HL-60 (cell line): ENCODE data around the gene ANKS1B.

Source experiments
- GABPA ChIP-seq: IDR thresholded peaks from 2 replicates; pipeline ENCODE4 v1.6.1; 2012; ENCODE audit warnings: low read depth
- POLR2AphosphoS5 ChIP-seq: IDR thresholded peaks from 2 replicates; pipeline ENCODE4 v1.6.1; 2012; ENCODE audit warnings: low read depth
- SPI1 ChIP-seq: IDR thresholded peaks from 2 replicates; pipeline ENCODE4 v1.6.1; 2012; ENCODE audit warnings: low read depth, mild to moderate bottlenecking, borderline replicate concordance
- TF ChIP-seq, protein P1 (sequence below): IDR thresholded peaks from one replicate; pipeline ENCODE4 v1.5.1; 2011; ENCODE audit warnings: low read length, control low read depth, inconsistent platforms; ENCODE audit not compliant: insufficient read depth

DNA sequence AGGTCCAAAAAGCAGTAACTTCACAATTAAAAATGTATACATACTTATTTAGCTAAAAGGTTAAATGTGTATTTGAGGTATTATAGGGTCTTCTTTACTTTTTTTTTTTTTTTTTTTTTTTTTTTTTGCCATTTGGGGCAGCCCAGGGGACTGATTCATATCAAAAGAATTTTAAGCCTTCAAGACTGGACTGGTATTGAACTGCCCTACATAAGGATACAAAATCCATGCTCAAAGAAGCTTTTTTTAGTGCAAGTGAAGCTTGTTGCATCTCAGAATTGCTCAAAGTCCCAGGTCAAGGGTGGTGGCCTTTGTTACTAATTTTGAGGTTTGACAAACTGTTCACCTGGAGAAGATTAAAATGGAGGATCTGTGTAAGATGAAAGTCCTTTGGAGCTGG lies 1215.7 kb downstream of the ANKS1B start:
- TF ChIP-seq POLR2AphosphoS5 (no peak), GABPA (no peak), SPI1 (no peak)
- TF ChIP-seq, protein P1, sequence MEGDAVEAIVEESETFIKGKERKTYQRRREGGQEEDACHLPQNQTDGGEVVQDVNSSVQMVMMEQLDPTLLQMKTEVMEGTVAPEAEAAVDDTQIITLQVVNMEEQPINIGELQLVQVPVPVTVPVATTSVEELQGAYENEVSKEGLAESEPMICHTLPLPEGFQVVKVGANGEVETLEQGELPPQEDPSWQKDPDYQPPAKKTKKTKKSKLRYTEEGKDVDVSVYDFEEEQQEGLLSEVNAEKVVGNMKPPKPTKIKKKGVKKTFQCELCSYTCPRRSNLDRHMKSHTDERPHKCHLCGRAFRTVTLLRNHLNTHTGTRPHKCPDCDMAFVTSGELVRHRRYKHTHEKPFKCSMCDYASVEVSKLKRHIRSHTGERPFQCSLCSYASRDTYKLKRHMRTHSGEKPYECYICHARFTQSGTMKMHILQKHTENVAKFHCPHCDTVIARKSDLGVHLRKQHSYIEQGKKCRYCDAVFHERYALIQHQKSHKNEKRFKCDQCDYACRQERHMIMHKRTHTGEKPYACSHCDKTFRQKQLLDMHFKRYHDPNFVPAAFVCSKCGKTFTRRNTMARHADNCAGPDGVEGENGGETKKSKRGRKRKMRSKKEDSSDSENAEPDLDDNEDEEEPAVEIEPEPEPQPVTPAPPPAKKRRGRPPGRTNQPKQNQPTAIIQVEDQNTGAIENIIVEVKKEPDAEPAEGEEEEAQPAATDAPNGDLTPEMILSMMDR = no peak
